SK-N-SH (cell line): ENCODE data around the gene LGSN. TPM values are rescaled to one million over a fixed set of nuclear protein-coding genes. Genes with fewer than 3 reads are reported as not detected.
"Not testable (repeated sequence)": the region's sequence is repeated elsewhere in the genome, so short reads cannot be mapped to it uniquely, and the experiment has no call there.

Source experiments
- CTCF ChIA-PET: fragments of 300-600, 350-600 bp; formaldehyde crosslinking; extraction: SDS; loops from one replicate; lab custom pipeline; 2021; lab: Yijun Ruan, JAX
- POLR2A ChIA-PET: fragments of 350-600 bp; sonication (Branson Sonifier 250); formaldehyde crosslinking; extraction: SDS; loops from one replicate; lab custom pipeline; 2020; ENCODE audit warnings: antibody characterized with exemption, inconsistent platforms; lab: Yijun Ruan, JAX
- DNase-seq: peaks from one replicate; pipeline ENCODE4 v3.0.0; 2012
- H2AFZ ChIP-seq: fragments of 200-600 bp; sonication (generic); 2 replicates; pipeline ENCODE4 v1.8.1; 2016; ENCODE audit warnings: antibody characterized with exemption, mild to moderate bottlenecking, low read depth
- H3F3A ChIP-seq: fragments of 200-600 bp; sonication (generic); replicated peaks from 2 replicates; pipeline ENCODE3; 2016; ENCODE audit warnings: antibody characterized with exemption, mild to moderate bottlenecking; ENCODE audit not compliant: insufficient read depth
- H3K27ac ChIP-seq, 2 experiments: fragments of 200-500 bp in 1 of 2; fragments of 200-600 bp in 1 of 2; sonication (Bioruptor generic) in 1 of 2; sonication (generic), shearing (Covaris generic) in 1 of 2; 2 replicates each; pipeline versions ENCODE4 v1.5.1 to v1.6.1; 2014 to 2016; ENCODE audit warnings: low read depth in 2 of 2, inconsistent platforms in 1 of 2, low read length in 1 of 2, mild to moderate bottlenecking in 1 of 2, mixed read lengths in 1 of 2
- H3K27me3 ChIP-seq: fragments of 200-600 bp; sonication (generic), shearing (Covaris generic); 2 replicates; pipeline ENCODE4 v1.6.1; 2016; ENCODE audit warnings: mixed run types; ENCODE audit not compliant: insufficient read depth
- H3K36me3 ChIP-seq, 2 experiments: fragments of 200-500 bp in 1 of 2; fragments of 200-600 bp in 1 of 2; sonication (Bioruptor generic) in 1 of 2; sonication (generic) in 1 of 2; replicated peaks in 1 of 2; 2 replicates each; pipeline versions ENCODE3 to v1.5.1; 2014 to 2016; ENCODE audit warnings: low read length in 1 of 2, mild to moderate bottlenecking in 1 of 2; ENCODE audit not compliant: insufficient read depth in 2 of 2, control insufficient read depth in 1 of 2
- H3K4me1 ChIP-seq, 2 experiments: fragments of 200-500 bp in 1 of 2; fragments of 200-600 bp in 1 of 2; sonication (Bioruptor generic) in 1 of 2; sonication (generic), shearing (Covaris generic) in 1 of 2; 2 replicates each; pipeline versions ENCODE4 v1.5.1 to v1.6.1; 2014 to 2016; ENCODE audit warnings: low read depth in 1 of 2, low read length in 1 of 2, mixed run types in 1 of 2; ENCODE audit not compliant: insufficient read depth in 2 of 2, control insufficient read depth in 1 of 2
- H3K4me2 ChIP-seq: fragments of 200-600 bp; sonication (generic), shearing (Covaris generic); 2 replicates; pipeline ENCODE4 v1.6.1; 2017; ENCODE audit warnings: mixed run types
- H3K4me3 ChIP-seq, 2 experiments: fragments of 200-500 bp in 1 of 2; fragments of 200-600 bp in 1 of 2; sonication (Bioruptor generic) in 1 of 2; sonication (generic), shearing (Covaris generic) in 1 of 2; 2 replicates each; pipeline versions ENCODE4 v1.5.1 to v1.8.1; 2014 to 2016; ENCODE audit warnings: low read depth in 2 of 2, inconsistent platforms in 1 of 2, low read length in 1 of 2, mild to moderate bottlenecking in 1 of 2, mixed read lengths in 1 of 2, moderate library complexity in 1 of 2
- H3K79me2 ChIP-seq: fragments of 200-600 bp; sonication (generic); 2 replicates; pipeline ENCODE4 v1.8.1; 2017; ENCODE audit warnings: mild to moderate bottlenecking; ENCODE audit not compliant: insufficient read depth
- H3K9ac ChIP-seq: fragments of 200-600 bp; sonication (generic); 2 replicates; pipeline ENCODE4 v1.6.1; 2017; ENCODE audit warnings: mixed run types
- H3K9me2 ChIP-seq: fragments of 200-600 bp; sonication (generic); 2 replicates; pipeline ENCODE4 v1.6.1; 2017; ENCODE audit warnings: mixed run types
- H3K9me3 ChIP-seq: fragments of 200-600 bp; sonication (generic); 2 replicates; pipeline ENCODE4 v1.6.1; 2017; ENCODE audit warnings: mixed run types, mild to moderate bottlenecking, moderate library complexity
- H4K20me1 ChIP-seq: fragments of 200-600 bp; sonication (generic); 2 replicates; pipeline ENCODE4 v1.6.1; 2017; ENCODE audit warnings: mild to moderate bottlenecking, mixed run types; ENCODE audit not compliant: insufficient read depth
- CHD2 ChIP-seq: fragments of 150-350 bp; IDR thresholded peaks from 2 replicates; pipeline ENCODE4 v1.6.1; 2018; ENCODE audit warnings: low read length; ENCODE audit not compliant: partially characterized antibody
- EZH2phosphoT487 ChIP-seq: fragments of 200-600 bp; sonication (generic); IDR thresholded peaks from 2 replicates; pipeline ENCODE4 v1.6.1; 2017; ENCODE audit warnings: low read depth, mixed run types, mild to moderate bottlenecking, antibody characterized with exemption, moderate library complexity, borderline replicate concordance
- GABPA ChIP-seq: IDR thresholded peaks from 2 replicates; pipeline ENCODE4 v1.4.0; 2012; ENCODE audit warnings: low read depth, mild to moderate bottlenecking
- GATA2 ChIP-seq: sonication (generic); formaldehyde crosslinking; IDR thresholded peaks from 2 replicates; pipeline ENCODE4 v1.5.0; 2020; ENCODE audit warnings: mild to moderate bottlenecking, missing genetic modification reagents
- IRF3 ChIP-seq: fragments of 150-350 bp; IDR thresholded peaks from 2 replicates; pipeline ENCODE4 v1.6.1; 2016; ENCODE audit warnings: mild to moderate bottlenecking, low read depth, low read length
- JUND ChIP-seq: IDR thresholded peaks from 2 replicates; pipeline ENCODE4 v1.4.0; 2012
- MEF2A ChIP-seq: IDR thresholded peaks from 2 replicates; pipeline ENCODE4 v1.4.0; 2012; ENCODE audit warnings: low read depth, borderline replicate concordance
- NRF1 ChIP-seq: IDR thresholded peaks from 2 replicates; pipeline ENCODE4 v1.6.1; 2012; ENCODE audit warnings: low read depth, mild to moderate bottlenecking, low read length
- POLR2AphosphoS5 ChIP-seq: IDR thresholded peaks from 2 replicates; pipeline ENCODE4 v1.6.1; 2012; ENCODE audit warnings: low read depth, low read length
- RXRA ChIP-seq: IDR thresholded peaks from 2 replicates; pipeline ENCODE4 v1.4.0; 2012; ENCODE audit warnings: low read depth, mild to moderate bottlenecking, borderline replicate concordance
- SMC3 ChIP-seq: IDR thresholded peaks from 2 replicates; pipeline ENCODE4 v1.6.1; 2012; ENCODE audit warnings: low read depth, low read length, improper control_type of control experiment
- TEAD4 ChIP-seq: IDR thresholded peaks from 2 replicates; pipeline ENCODE4 v1.4.0; 2012; ENCODE audit warnings: mild to moderate bottlenecking, borderline replicate concordance; ENCODE audit not compliant: insufficient read depth
- WGBS: methylation state at CpG from one replicate; pipeline ENCODE4 v1.1.6; 2017; ENCODE audit warnings: low lambda C conversion rate; 5-methylcytosine and 5-hydroxymethylcytosine counted together
- polyA plus RNA-seq, 3 experiments: library from polyadenylated mRNA; depleted of rRNA; stranded (reverse); fragments of >200 nt; gene quantifications; 2 replicates each; pipeline ENCODE4 v1.2.3, GENCODE V29; 2012

Gene LGSN
- polyA plus RNA-seq, 1 of the 3 experiments (the other 2 are of a cell fraction), result not detected

- TF ChIP-seq POLR2AphosphoS5, result no peak
- no peak for TF ChIP-seq GABPA
- TF ChIP-seq, all 33 proteins: peak for 0
Observed at GRCh38 chr6:63278916-63279315, 40.9 kb downstream of the LGSN start (continued).

GRCh38 chr6:63275953-63276352, 43.8 kb downstream of the LGSN start:
- Histone ChIP-seq H3K36me3 (no peaks in the 10 kb centered on the region), H3K9ac (no peak overlapping the region), H3F3A (no peaks in the 10 kb centered on the region), H3K27ac (no peak overlapping the region), H2AFZ (no peak overlapping the region), H3K79me2 (no peaks in the 10 kb centered on the region), H4K20me1 (no peaks in the 10 kb centered on the region), H3K27me3 (no peaks in the 10 kb centered on the region), H3K9me3 (no peaks in the 10 kb centered on the region), H3K4me3 (no peak overlapping the region), H3K4me1 (no peaks in the 10 kb centered on the region; a peak in 1 of 4 replicates), H3K9me2 (no peaks in the 10 kb centered on the region), H3K4me2 (no peak overlapping the region)
- ChIA-PET POLR2A (no interaction called here), CTCF (no interaction called here)
- TF ChIP-seq CHD2 (no peak), TEAD4 (no peak), MEF2A (no peak), SMC3 (no peak), GABPA (no peak), IRF3 (no peak), NRF1 (no peak), EZH2phosphoT487 (no peak), RXRA (no peak), GATA2 (CRISPR knock-in tag) (no peak), JUND (no peak)
- DNase-seq, result no peak
- 10% methylated on average over 1 of the region's 1 CpG for WGBS

- H3K79me2 ChIP-seq, DNase-seq, H3K27me3 ChIP-seq, H3K4me3 ChIP-seq, H3K36me3 ChIP-seq, H3K9me3 ChIP-seq, H3K27ac ChIP-seq, H3K9me2 ChIP-seq, H3K4me2 ChIP-seq, H3K9ac ChIP-seq, POLR2A ChIA-PET, H4K20me1 ChIP-seq, H3F3A ChIP-seq, H2AFZ ChIP-seq, H3K4me1 ChIP-seq: not testable (repeated sequence)
- CTCF ChIA-PET, result interaction anchor here (1.5 kb wide), 1 partner anchor 209 kb away, joined by 5 read pairs; no protein-coding TSS in a partner anchor
- 79% methylated on average over 20 of the region's 35 CpGs for WGBS
Observed at GRCh38 chr6:63274795-63275430, 44.9 kb downstream of the LGSN start.
